HG03097 (cell line): ENCODE data around the gene MYL5.
"Not testable (repeated sequence)": the region's sequence is repeated elsewhere in the genome, so short reads cannot be mapped to it uniquely, and the experiment has no call there.

Experiments used
- ATAC-seq: cut with Tn5 transposase; IDR thresholded peaks from one replicate; pipeline ENCODE4 v1.9.1; 2021; ENCODE audit not compliant: unreplicated experiment, low FRiP score

The MYL5 gene

DNA sequence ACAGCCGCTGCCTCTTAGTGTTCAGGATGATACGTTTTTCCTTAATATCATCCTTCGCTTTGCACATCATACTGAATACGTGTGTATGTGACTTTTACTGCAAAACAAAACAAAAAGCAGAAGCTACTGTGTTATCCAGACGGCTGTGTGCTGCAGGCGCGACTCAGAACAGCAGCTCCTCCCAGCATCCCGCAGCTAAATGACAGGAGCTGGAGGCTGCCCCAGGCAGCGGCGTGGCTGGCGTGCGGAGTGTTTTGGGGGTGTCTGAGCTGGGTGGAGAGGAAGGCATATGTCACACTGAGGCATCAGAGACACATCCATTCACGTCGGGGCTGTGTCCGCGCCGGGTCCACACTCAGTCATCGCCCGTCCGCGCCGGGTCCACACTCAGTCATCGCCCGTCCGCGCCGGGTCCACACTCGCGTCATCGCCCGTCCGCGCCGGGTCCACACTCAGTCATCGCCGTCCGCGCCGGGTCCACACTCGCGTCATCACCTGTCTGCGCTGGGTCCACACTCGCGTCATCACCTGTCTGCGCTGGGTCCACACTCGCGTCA lies 47.9 kb downstream of the MYL5 start:
- no peak for ATAC-seq

DNA sequence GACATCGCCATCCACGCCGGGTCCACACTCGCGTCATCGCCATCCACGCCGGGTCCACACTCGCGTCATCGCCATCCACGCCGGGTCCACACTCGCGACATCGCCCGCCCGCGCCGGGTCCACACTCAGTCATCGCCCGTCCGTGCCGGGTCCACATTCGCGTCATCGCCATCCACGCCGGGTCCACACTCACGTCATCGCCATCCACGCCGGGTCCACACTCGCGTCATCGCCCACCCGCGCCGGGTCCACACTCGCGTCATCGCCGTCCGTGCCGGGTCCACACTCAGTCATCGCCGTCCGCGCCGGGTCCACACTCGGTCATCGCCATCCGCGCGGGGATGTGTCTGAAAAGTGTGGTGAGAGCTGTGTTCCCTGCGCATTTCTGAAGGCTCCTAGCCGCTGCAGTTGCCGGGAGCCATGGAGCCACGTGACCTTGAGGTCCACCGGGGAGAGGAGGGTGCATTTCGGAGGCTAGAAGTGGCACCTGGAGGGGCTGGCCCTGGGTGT lies 48.6 kb downstream of the MYL5 start:
- no peak for ATAC-seq

DNA sequence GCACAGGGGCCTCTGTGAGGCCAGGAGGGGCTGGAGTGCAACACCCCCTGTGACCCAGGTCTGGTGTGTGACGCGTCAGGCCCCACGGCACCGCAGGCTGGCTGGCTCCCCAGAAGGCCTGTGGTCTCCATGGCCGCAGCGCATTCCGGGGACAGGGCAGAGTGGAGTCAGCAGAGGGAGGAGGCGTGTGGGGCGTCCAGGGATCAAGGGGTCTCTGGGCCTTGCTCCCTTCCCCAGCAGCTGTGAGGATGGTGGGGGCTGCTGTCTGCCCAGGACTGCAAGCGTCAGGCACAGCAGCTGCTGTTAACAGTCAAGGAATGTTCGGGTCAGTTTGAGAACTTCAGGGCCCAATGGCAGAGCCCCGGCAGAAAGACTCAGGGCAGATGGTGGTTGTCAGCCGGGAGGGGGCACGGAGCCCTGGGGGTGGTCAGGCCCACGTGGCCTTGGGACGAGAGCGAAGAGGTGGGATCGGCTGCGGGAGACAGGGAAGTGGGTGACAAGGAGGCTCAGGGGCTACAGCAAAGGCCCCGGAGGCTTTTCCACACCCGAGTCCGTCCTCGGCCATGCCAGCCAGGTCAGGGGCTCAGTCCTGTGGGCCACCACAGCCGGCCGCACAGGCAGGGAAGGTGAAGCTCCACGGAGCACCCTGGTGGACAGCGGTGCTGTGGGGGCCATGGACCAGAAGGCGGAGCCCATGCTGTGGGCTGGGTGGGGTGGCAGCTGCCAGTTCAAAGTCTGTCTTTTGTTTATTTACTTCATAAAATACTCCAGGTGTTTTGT lies 49.6 kb downstream of the MYL5 start:
- ATAC-seq = no peak

DNA sequence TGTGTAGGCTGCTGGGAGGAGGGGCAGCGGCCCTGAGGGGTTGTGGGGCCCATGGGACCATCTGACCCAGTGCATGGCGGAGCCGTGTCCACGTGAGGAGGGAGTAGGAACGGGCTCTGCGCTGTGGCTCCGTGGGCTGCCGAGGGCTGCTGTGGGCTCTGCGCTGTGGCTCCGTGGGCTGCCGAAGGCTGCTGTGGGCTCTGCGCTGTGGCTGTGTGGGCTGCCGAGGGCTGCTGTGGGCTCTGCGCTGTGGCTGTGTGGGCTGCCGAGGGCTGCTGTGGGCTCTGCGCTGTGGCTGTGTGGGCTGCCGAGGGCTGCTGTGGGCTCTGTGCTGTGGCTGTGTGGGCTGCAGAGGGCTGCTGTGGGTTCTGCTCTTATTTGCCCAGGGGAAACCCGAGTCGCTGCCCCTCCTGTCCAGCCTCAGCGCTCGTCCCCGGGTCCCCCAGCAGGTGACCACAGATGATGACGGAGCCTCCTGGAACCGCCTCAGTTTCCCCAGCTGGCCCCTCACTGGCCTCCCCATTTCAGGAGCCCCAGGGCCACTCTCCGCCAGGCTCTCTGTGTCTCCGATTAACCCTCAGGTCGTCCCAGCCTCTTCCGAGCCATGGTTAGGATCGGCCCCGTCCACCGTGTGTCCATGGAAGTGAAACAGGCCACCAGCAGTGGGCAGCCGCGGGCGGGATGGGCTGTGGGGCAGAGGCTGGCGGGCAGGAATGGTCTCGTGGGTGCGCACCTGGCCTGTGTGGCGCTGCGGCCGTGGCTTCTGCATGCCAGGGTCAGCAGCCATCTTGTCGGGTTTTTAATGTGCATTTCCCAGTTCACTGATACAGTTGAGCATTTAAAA lies 51.3 kb downstream of the MYL5 start:
- ATAC-seq = no peak

DNA sequence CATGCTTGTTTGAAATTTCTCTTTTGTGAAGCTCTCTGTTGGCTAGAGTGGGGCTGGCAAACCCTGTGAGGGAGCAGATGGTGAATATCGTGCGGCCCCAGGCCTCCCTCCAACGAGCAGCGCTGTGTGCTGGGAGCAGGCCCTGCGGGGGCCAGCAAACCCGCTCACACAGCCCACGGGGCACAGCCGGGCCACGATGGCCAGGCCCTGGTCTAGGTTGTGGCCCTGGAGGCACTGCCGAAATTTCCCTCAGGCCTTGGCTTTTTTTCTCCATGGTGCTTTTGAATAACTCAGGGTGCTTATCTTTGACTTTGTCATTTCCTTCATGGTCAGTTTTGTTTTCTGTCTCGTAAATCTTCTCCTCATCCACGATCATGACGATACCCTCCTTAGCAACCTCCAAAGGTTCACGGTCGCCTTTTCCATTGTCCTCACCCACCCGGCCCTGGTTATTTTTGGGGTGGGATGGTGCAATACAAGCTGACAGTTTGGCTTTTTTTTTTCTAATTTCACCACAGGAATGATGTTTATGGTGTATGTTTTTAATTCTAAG lies 52.0 kb downstream of the MYL5 start:
- no peak for ATAC-seq

DNA sequence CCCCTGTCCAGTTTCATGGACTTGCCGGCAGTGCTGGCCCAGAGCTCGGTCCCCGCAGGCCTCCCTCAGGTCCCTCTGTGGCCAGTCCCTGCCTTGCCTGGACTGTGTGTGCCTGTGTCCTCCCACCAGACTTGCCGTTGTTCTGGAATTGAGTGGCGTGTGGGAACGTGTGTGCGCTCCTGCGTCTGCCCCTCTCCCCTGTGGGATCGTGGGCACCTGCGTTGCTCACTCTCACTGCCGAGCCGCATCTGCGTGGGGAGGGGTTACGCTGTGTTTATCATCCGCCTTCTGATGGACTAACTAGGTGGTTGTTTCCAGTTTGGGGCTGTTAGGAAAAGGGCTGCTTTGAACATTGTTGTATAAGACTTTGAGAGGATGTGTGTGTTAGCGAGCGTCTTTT lies 52.5 kb downstream of the MYL5 start:
- no peak for ATAC-seq

DNA sequence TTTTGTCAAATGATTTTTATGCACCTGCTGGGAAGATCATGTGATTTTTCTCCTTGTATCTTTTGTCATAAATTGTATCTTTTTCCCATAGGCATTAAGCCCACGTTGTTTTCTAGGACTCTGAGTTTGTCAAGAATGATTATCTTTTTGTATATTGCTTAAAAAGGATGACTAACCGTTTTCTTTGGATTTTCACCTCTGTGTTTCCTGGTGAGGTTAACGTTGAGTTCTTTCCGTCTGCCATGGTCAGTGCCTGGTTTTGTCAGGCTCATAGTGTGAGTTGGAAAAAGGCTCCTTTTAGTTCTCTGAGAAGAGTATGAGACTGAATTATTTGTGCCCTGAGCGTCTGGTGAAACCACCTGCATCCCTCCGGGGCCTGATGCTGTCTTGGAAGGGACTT lies 53.2 kb downstream of the MYL5 start:
- ATAC-seq = no peak

DNA sequence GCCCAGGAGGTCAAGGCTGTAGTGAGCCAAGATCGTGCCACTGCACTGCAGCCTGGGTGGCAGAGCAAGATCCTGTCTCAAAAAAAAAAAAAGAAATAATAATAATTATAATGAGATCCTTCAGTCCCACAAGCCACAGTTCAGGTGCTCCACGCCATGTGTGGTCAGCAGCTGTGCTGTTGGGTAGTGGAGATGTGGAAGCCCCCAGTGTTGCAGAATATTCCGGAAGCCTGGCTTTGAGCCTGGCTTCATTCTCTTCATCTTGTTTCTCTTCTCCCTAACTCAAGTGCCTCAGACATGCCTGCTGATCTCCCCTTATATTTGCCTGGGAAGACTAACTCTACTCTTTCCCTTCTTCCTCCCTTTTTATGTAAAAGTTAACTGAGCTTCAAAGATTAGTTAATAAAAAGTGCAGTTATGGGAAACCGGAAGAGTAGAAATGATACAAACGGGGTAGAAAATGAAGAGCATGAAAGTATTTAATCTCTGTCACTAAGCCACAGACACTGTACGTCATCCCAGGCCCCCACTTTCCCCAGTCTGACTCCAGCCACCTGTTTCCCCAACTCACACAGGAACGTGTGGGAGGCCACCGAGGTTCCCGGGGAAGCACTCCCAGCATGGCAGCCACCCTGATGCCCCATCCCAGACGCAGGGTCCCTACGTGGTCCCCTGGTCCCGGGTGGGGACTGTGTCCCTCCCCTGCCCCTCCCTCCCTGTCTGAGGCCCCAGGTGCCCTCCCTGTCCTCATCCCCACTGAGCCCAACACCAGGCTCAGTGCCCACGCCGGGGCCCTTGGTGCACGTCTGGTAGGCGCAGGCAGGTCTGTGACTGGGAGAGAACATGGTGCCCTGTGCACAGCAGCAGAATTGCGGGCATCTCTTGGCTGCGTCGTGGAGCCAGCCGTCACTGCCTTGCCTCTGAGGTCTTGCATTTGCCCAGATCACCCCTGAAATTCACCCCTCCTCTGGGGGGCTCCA lies 55.3 kb downstream of the MYL5 start:
- no peak for ATAC-seq

DNA sequence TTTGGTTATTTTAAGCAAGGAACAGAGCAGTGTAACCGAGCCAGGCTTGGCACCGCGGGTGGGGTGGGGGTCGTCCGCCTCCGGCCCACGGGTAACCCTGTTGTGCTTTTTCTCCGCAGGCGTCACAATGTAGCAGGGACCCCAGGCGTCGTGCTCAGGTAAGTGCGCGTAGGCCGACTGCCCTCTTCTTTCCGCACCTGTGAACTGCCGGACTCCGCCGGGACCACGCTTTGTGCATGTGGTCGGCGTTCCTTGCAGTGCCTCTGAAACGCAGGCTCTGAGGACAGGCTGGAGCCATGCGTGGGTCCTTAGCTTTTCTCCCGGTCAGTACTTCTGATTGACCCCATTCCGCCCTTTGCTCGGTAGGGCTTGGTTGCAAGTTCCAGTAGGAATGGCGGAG lies 56.2 kb downstream of the MYL5 start:
- ATAC-seq = no peak

DNA sequence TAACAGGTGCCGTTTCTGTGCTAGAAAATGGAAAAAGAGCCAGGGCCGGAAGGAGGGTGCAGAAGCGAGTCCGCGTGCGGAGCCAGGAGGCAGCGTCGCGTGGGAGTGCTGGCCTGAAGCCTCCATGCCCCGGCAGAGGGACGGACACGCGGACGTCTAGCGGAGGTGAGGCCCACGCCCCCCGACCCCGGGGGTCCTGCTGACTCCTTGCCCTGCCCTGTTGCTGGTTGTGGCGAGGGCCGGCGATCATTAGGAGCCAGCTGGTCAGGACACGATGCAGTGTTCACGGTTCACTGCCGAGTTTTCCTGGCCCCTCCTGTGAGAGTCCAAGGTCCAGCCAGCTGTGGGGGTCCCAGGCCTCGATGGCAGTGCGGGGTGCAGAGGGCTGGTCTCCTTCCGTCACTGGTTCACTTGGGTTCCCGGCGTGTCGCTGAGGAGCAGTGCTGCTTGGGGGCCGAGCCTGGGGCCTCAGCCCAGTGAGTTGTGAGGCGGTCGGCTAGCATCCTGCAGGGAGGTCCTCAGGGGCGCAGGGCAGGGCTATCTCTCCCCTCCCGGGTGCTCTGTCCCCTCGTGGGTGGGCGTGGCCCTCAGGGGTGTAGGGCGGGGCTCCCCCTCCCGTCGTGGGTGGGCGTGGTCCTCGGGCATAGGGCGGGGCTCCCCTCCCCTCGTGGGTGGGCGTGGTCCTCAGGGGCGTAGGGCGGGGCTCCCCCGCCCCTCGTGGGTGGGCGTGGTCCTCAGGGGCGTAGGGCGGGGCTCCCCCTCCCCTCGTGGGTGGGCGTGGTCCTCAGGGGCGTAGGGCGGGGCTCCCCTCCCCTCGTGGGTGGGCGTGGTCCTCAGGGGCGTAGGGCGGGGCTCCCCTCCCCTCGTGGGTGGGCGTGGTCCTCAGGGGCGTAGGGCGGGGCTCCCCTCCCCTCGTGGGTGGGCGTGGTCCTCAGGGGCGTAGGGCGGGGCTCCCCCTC lies 56.9 kb downstream of the MYL5 start:
- not testable (repeated sequence) for ATAC-seq
